ENCODE measurements around the gene NCR2. TPM values are rescaled to one million over a fixed set of nuclear protein-coding genes. Genes with fewer than 3 reads are reported as not detected.

Gene NCR2
- total and polyA plus RNA-seq, 4 donors, result not detected

DNA sequence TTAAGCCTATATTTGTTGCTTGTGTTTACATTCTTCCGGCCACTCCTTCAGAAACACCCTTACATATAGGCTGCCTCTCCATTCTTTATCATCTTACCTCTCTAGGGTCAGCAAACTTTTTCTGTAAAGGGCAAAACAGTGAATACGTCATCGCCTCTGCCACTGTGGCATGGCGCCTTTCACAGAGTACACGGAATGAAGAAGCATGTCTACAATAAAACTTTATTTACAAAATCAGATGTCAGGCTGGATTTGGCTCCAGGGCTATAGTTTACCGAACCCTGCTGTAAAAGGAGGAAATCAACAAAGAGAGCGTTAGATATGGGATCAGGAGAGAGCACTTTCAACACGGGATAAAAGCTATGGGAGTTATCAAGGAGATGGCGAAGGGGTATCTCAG lies 9.3 kb upstream of the NCR2 start:
- 68% methylated on average over 5 of the region's 9 CpGs for WGBS (ENCODE audit: insufficient coverage)

DNA sequence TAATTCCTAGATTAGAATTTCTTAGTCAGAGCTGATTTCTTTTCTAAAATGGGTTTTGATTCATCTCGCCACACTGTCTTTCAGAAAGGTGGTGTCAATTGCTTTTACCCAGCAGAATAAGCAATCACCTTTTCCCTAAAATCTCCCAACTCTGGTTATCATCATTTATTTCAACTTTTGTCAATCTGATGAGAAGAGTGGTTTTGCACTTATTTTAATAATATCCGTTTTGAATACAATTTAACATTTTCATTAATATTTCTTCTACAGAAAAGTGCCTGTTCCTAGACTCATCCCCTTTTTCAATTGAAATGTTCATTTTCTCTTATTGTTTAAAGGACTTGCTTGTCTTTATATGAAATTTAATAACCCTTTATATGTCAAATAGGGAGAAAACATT lies 8.2 kb upstream of the NCR2 start:
- no peaks in the 10 kb centered on the region for H3K9me3 ChIP-seq (ENCODE audit: control insufficient read depth, insufficient read depth, low read length)
- no peak overlapping the region for H3K27ac ChIP-seq (ENCODE audit: low read depth, low read length)
- 100% methylated on average over 1 of the region's 2 CpGs for WGBS (ENCODE audit: insufficient coverage)
- no peaks in the 10 kb centered on the region for H3K4me1 ChIP-seq (ENCODE audit: control insufficient read depth, insufficient read depth, low read length)
- H3K36me3 ChIP-seq (ENCODE audit: control insufficient read depth, insufficient read depth, low read length), result no peaks in the 10 kb centered on the region
- H3K4me3 ChIP-seq (ENCODE audit: low read depth, low read length), result no peak overlapping the region
- no peak for DNase-seq (ENCODE audit: low read depth in 4 of 6, low spot score in 6 of 6)
- H3K27me3 ChIP-seq (ENCODE audit: control insufficient read depth, insufficient read depth, low read length), result no peaks in the 10 kb centered on the region

More for the DNA sequence above, 9.3 kb upstream of the NCR2 start:
- Histone ChIP-seq H3K4me1 (ENCODE audit: control insufficient read depth, insufficient read depth, low read length) (no peaks in the 10 kb centered on the region), H3K27ac (ENCODE audit: low read depth, low read length) (no peak overlapping the region), H3K4me3 (ENCODE audit: low read depth, low read length) (no peak overlapping the region), H3K27me3 (ENCODE audit: control insufficient read depth, insufficient read depth, low read length) (no peaks in the 10 kb centered on the region), H3K36me3 (ENCODE audit: control insufficient read depth, insufficient read depth, low read length) (no peaks in the 10 kb centered on the region), H3K9me3 (ENCODE audit: control insufficient read depth, insufficient read depth, low read length) (no peaks in the 10 kb centered on the region)
- DNase-seq (ENCODE audit: low read depth in 4 of 6, low spot score in 6 of 6), result no peak

DNA sequence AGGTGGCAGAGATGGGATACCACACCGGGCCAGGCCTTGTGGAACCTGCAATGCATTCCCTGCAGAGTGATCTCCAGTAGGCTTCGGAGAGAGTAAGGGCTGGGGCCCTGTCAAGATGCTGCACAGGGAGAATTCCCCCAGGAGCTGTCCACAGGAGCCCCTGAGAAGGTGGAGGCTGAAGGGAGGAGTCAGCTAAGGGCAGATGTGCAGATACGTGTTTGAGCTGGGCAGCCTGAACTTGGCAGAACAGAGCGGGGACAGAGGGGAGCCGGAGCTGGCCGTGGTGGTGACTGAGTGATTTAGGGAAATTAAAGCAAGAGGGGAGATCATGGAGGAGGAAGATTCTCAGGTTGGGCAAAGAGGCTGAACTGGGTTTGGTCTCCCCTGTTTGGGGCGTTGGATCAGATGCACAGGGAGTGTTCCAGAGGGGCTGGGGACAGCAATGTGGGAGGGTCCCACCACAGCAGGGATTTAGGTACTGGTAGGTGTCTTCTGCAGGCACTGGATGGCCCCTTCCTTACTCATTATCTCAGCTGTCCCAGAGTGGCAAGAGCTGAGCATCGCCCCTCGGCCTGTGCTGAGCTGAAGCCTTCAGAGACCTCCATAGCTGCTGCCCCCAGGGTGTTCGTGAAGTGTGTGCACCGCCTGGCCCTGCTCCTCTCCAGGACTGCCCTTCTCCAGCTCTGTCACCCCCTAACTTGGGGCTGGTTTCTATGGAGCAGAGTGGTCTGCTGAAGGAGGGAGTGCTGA lies 3.8 kb upstream of the NCR2 start:
- Histone ChIP-seq H3K4me1 (ENCODE audit: control insufficient read depth, insufficient read depth, low read length) (peaks cover 5% of the 10 kb centered on the region), H3K9me3 (ENCODE audit: control insufficient read depth, insufficient read depth, low read length) (no peaks in the 10 kb centered on the region), H3K27ac (ENCODE audit: low read depth, low read length) (no peak overlapping the region), H3K36me3 (ENCODE audit: control insufficient read depth, insufficient read depth, low read length) (no peaks in the 10 kb centered on the region), H3K4me3 (ENCODE audit: low read depth, low read length) (no peak overlapping the region), H3K27me3 (ENCODE audit: control insufficient read depth, insufficient read depth, low read length) (no peaks in the 10 kb centered on the region)
- no peak for DNase-seq (ENCODE audit: low read depth in 4 of 6, low spot score in 6 of 6)
- 86% methylated on average over 9 of the region's 11 CpGs for WGBS (ENCODE audit: insufficient coverage)

DNA sequence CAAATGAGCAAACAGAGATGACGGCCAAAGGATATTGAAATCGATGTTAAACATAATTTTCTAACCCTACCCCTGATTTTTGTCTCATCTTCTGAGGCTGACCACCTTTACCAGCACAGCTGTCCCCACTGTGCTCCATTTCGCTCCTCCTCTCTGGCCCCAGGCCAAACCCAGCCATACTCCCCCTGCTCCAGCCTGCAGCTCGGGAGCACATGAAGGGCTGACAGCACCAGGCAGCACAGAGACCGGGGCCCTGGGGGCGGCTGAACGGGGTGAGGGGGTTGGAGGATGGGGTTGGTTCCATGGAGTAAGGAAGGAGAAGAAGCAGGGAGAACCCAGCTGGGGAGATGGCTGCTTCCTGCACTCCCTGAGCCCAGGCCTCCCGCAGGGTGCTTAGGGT lies 3.2 kb upstream of the NCR2 start:
- Histone ChIP-seq H3K27me3 (ENCODE audit: control insufficient read depth, insufficient read depth, low read length) (no peaks in the 10 kb centered on the region), H3K4me3 (ENCODE audit: low read depth, low read length) (no peak overlapping the region), H3K9me3 (ENCODE audit: control insufficient read depth, insufficient read depth, low read length) (no peaks in the 10 kb centered on the region), H3K4me1 (ENCODE audit: control insufficient read depth, insufficient read depth, low read length) (peaks cover 5% of the 10 kb centered on the region), H3K36me3 (ENCODE audit: control insufficient read depth, insufficient read depth, low read length) (no peaks in the 10 kb centered on the region), H3K27ac (ENCODE audit: low read depth, low read length) (no peak overlapping the region)
- WGBS (ENCODE audit: insufficient coverage), result 63% methylated on average over 6 of the region's 8 CpGs
- peak in 1 of 6 donors; percentile 14 for DNase-seq (ENCODE audit: low read depth in 4 of 6, low spot score in 6 of 6)

DNA sequence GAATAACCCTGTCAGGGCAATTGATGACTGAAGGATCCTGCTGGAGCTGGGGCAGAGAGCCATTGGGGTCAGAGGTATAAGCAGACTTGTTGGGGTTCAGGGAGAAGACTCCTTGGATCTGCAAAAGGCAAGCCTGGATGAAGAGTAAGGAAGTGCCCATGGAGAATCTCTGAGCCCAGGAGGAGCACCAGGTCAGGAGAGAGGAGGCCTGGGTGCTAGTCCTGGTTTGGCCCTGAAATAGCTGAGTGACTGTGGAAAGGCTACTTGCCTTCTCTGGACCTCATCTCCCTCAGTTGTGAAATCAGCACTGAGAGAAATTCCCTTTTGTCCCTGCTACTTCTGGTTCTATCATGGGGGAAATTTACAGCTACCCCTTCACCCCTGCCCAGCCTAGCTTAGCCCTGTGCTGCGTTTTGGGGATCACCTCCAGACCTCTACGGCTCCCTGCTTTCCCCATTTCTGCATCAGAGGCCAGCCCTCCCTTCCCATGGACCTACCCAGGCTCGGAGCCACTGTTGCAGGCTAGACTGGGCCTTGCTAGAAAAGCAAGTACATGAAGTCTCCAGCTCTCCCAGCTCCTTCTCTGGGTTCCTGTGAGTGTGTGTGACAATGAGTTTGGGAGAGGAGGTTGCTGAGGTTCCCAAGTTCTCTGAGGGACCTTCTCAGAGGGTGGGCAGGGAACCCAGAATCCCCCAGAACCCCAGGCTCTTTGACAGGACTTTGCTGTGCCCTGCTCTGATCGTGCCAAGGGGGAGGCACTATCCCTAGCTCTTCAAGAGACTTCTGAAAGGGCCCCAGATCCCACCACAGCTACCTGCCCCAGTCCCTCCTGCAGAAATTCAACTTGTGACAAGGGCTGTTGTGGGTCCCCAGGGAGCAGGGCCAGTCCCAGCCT lies 2.3 kb upstream of the NCR2 start:
- Histone ChIP-seq H3K27me3 (ENCODE audit: control insufficient read depth, insufficient read depth, low read length) (no peaks in the 10 kb centered on the region), H3K36me3 (ENCODE audit: control insufficient read depth, insufficient read depth, low read length) (no peaks in the 10 kb centered on the region), H3K9me3 (ENCODE audit: control insufficient read depth, insufficient read depth, low read length) (no peaks in the 10 kb centered on the region), H3K4me1 (ENCODE audit: control insufficient read depth, insufficient read depth, low read length) (peaks cover 5% of the 10 kb centered on the region), H3K27ac (ENCODE audit: low read depth, low read length) (no peak overlapping the region), H3K4me3 (ENCODE audit: low read depth, low read length) (no peak overlapping the region)
- 79% methylated on average over 3 of the region's 4 CpGs for WGBS (ENCODE audit: insufficient coverage)
- DNase-seq (ENCODE audit: low read depth in 4 of 6, low spot score in 6 of 6), result no peak

DNA sequence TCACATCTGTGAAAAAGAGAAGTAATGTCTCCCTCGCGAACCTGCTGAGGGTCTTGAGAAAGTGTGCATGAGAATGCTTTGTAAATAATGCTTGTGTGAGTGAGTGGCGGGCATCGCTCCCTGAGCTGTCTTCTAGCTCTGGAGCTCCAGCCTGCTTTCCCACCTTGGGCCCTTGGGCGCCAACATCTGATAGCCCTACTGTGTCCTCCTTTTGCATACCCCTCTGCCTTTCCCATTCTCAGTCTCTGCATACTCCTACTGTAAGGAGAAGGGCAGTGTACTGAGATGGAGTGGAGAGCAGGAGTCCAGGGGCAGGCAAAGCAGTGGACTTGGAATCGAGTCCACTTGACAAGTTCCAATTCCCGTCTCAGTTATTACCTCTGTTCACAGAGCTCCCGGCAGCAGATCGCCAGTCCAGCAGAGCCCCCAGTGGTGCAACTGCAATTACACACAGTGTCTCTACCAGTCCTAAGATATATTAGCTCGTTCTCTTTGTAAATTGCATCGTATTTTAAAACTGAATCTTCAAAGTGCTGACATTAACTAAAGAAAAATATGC lies 847 bp upstream of the NCR2 start:
- Histone ChIP-seq H3K9me3 (ENCODE audit: control insufficient read depth, insufficient read depth, low read length) (no peaks in the 10 kb centered on the region), H3K36me3 (ENCODE audit: control insufficient read depth, insufficient read depth, low read length) (no peaks in the 10 kb centered on the region), H3K27ac (ENCODE audit: low read depth, low read length) (no peak overlapping the region), H3K4me1 (ENCODE audit: control insufficient read depth, insufficient read depth, low read length) (peaks cover 5% of the 10 kb centered on the region), H3K4me3 (ENCODE audit: low read depth, low read length) (no peak overlapping the region), H3K27me3 (ENCODE audit: control insufficient read depth, insufficient read depth, low read length) (no peaks in the 10 kb centered on the region)
- WGBS (ENCODE audit: insufficient coverage), result 56% methylated on average over 6 of the region's 11 CpGs
- DNase-seq (ENCODE audit: low read depth in 4 of 6, low spot score in 6 of 6), result peak in 2 of 6 donors; percentile 20 to 80

DNA sequence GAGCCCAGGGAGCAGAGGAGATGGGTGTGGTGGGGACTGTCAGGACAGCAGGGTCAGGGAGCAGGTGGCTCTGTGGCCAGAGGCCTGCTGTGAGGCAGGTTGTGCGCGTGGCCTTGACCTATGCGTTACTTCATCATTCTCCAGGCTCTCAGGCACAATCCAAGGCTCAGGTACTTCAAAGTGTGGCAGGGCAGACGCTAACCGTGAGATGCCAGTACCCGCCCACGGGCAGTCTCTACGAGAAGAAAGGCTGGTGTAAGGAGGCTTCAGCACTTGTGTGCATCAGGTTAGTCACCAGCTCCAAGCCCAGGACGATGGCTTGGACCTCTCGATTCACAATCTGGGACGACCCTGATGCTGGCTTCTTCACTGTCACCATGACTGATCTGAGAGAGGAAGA lies 535 bp downstream of the NCR2 start:
- Histone ChIP-seq H3K27me3 (ENCODE audit: control insufficient read depth, insufficient read depth, low read length) (no peaks in the 10 kb centered on the region), H3K36me3 (ENCODE audit: control insufficient read depth, insufficient read depth, low read length) (no peaks in the 10 kb centered on the region), H3K4me3 (ENCODE audit: low read depth, low read length) (no peak overlapping the region), H3K9me3 (ENCODE audit: control insufficient read depth, insufficient read depth, low read length) (no peaks in the 10 kb centered on the region), H3K4me1 (ENCODE audit: control insufficient read depth, insufficient read depth, low read length) (peaks cover 5% of the 10 kb centered on the region), H3K27ac (ENCODE audit: low read depth, low read length) (no peak overlapping the region)
- WGBS (ENCODE audit: insufficient coverage), result 91% methylated on average over 11 of the region's 11 CpGs
- no peak for DNase-seq (ENCODE audit: low read depth in 4 of 6, low spot score in 6 of 6)

DNA sequence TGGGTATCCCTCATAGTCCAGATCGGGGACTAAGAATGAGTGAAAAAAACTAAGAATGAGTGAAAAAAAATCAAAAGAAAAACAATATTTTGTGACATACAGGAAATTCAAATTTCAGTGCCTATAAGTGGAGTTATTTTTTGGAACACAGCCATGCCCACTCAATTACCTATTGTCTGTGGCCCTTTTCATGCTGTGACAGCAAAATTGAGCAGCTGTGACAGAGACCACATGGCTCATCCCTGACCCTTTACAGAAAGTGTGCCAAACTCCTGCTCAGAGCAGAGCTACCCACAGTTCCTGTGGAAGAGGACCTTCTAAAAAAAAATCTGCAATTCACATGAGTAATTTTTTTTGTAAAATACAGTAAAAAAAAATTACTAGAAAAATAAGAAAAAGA lies 1.4 kb downstream of the NCR2 start:
- Histone ChIP-seq H3K36me3 (ENCODE audit: control insufficient read depth, insufficient read depth, low read length) (no peaks in the 10 kb centered on the region), H3K4me1 (ENCODE audit: control insufficient read depth, insufficient read depth, low read length) (peaks cover 5% of the 10 kb centered on the region), H3K27me3 (ENCODE audit: control insufficient read depth, insufficient read depth, low read length) (no peaks in the 10 kb centered on the region), H3K4me3 (ENCODE audit: low read depth, low read length) (no peak overlapping the region), H3K9me3 (ENCODE audit: control insufficient read depth, insufficient read depth, low read length) (no peaks in the 10 kb centered on the region), H3K27ac (ENCODE audit: low read depth, low read length) (no peak overlapping the region)
- DNase-seq (ENCODE audit: low read depth in 4 of 6, low spot score in 6 of 6), result peak in 2 of 6 donors; percentile 33 to 49
- no CpG with 5 or more reads among the region's 1 CpG for WGBS (ENCODE audit: insufficient coverage)

DNA sequence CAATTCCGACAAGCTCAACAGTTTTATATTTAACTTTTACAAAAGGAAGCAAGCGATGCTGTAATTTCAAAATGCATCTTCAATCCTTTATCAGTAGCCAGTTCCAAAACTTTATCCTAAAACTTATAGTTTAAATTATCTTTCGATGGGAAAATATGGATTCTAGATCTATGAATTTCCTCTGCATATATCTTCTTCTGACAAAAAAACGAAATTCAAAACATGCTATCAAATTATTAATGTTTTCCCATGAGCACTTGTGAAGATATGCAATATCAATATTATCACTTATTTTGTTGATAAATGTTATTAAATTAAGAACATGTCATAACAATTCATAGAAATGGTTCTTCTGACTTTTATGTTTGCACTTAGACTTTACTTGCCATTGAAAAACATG lies 2.3 kb downstream of the NCR2 start:
- Histone ChIP-seq H3K4me1 (ENCODE audit: control insufficient read depth, insufficient read depth, low read length) (peaks cover 5% of the 10 kb centered on the region), H3K27ac (ENCODE audit: low read depth, low read length) (no peak overlapping the region), H3K9me3 (ENCODE audit: control insufficient read depth, insufficient read depth, low read length) (no peaks in the 10 kb centered on the region), H3K27me3 (ENCODE audit: control insufficient read depth, insufficient read depth, low read length) (no peaks in the 10 kb centered on the region), H3K4me3 (ENCODE audit: low read depth, low read length) (no peak overlapping the region), H3K36me3 (ENCODE audit: control insufficient read depth, insufficient read depth, low read length) (no peaks in the 10 kb centered on the region)
- no peak for DNase-seq (ENCODE audit: low read depth in 4 of 6, low spot score in 6 of 6)
- no CpG with 5 or more reads among the region's 4 CpGs for WGBS (ENCODE audit: insufficient coverage)

All from spinal cord (tissue), 10 donors.